D721Med (cell line): ENCODE data around the gene GRAP.

Experiments used
- DNase-seq: peaks from one replicate; pipeline ENCODE4 v3.0.0; 2011; ENCODE audit warnings: low spot score; ENCODE audit not compliant: insufficient read length
- FAIRE-seq: peaks from 2 replicates; lab custom pipeline; 2011; peaks lifted over from hg19 to GRCh38; lab: Jason Lieb, UNC
- CTCF ChIP-seq: IDR thresholded peaks from 2 replicates; pipeline ENCODE4 v1.5.1; 2012; ENCODE audit warnings: mild to moderate bottlenecking, control low read depth; ENCODE audit not compliant: insufficient read depth; ENCODE audit errors: missing control alignments

GRAP gene

DNA sequence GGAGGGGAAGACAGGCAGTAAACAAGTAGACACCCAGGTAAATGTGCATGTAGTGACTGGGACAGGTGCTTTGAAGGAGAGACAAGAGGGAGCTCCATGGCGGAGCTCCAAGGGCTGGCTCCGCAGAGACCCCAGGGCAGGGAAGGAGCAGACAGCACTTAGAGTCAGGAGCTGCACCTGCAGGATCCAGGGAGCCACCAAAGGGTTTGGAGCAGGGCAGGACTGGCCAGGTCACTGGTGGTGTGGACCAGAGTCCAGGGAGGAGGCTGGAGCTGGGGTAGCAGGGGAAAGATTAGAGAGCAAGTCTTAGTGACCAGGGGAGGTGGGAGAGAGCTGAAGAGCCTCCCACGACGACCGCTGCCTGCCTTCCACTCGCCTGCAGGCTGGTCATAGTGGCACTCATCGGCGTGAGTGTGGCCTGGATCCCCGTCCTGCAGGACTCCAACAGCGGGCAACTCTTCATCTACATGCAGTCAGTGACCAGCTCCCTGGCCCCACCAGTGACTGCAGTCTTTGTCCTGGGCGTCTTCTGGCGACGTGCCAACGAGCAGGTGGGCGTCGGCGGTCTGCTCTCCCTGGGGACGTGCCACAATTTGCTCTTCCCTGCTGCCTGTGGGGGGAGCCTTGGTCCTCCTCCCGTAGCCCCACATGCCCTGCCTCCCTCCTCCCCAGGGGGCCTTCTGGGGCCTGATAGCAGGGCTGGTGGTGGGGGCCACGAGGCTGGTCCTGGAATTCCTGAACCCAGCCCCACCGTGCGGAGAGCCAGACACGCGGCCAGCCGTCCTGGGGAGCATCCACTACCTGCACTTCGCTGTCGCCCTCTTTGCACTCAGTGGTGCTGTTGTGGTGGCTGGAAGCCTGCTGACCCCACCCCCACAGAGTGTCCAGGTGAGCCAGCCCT lies 27.5 kb downstream of the GRAP start:
- FAIRE-seq (no peak), DNase-seq (no peak)
- no peak for TF ChIP-seq CTCF

GRCh38 chr17:19018600-19018950 lies 28.2 kb downstream of the GRAP start:
- no peak for FAIRE-seq
- TF ChIP-seq CTCF = no peak

GRCh38 chr17:19017804-19018599 lies 28.8 kb downstream of the GRAP start:
- no peak for FAIRE-seq
- no peak for TF ChIP-seq CTCF
- DNase-seq = no peak

More at GRCh38 chr17:19018600-19018950, 28.2 kb downstream of the GRAP start:
- DNase-seq = no peak

GRCh38 chr17:19017401-19017800 lies 29.4 kb downstream of the GRAP start:
- FAIRE-seq (no peak), DNase-seq (no peak)
- TF ChIP-seq CTCF = no peak

DNA sequence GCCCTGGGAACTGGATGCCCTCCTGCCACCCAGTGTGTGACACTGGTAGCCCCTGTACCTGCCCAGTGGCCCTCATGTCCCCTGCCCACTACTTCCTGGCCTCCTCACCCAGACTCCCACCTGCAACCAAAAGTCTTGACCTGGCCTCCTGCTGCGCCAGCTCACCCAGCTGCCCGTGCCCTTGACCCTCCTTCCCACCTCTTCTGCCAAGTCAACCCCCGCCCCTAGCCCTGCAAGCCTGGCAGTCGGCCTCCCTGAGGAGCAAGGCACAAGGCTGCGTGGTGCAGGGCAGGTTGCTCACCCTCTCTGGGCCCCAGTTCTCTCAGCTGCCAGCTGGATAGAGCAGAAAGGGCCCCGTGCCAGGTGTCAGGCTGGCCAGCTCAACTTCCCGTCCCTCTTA lies 29.9 kb downstream of the GRAP start:
- DNase-seq (no peak), FAIRE-seq (no peak)
- TF ChIP-seq CTCF = no peak

- no peak for FAIRE-seq
- no peak for TF ChIP-seq CTCF
- no peak for DNase-seq
These were observed 30.5 kb downstream of the GRAP start for GRCh38 chr17:19016297-19016696.
